HepG2 (cell line): Measurements from ENCODE around the gene TBC1D12. TPM values are rescaled to one million over a fixed set of nuclear protein-coding genes. Genes with fewer than 3 reads are reported as not detected.

Source experiments
- ADNP ChIP-seq: sonication (generic); formaldehyde crosslinking; IDR thresholded peaks from 2 replicates; pipeline ENCODE4 v1.4.0; 2020; ENCODE audit warnings: missing genetic modification reagents
- ATM ChIP-seq: fragments of 450-650 bp; IDR thresholded peaks from 2 replicates; pipeline ENCODE4 v1.7.1; 2017; ENCODE audit warnings: mild to moderate bottlenecking, borderline replicate concordance
- CC2D1A ChIP-seq: sonication (generic); formaldehyde crosslinking; IDR thresholded peaks from 2 replicates; pipeline ENCODE4 v1.8.1; 2023; ENCODE audit warnings: mild to moderate bottlenecking, missing genetic modification reagents
- DPF2 ChIP-seq: sonication (generic); formaldehyde crosslinking; IDR thresholded peaks from 2 replicates; pipeline ENCODE4 v1.4.0; 2020; ENCODE audit warnings: mild to moderate bottlenecking, low read depth, missing genetic modification reagents, borderline replicate concordance
- EEA1 ChIP-seq: sonication (generic); formaldehyde crosslinking; IDR thresholded peaks from 2 replicates; pipeline ENCODE4 v1.5.1; 2020; ENCODE audit warnings: mild to moderate bottlenecking, missing genetic modification reagents, borderline replicate concordance
- GLI4 ChIP-seq: sonication (generic); formaldehyde crosslinking; IDR thresholded peaks from 2 replicates; pipeline ENCODE4 v1.5.1; 2020; ENCODE audit warnings: missing genetic modification reagents, mild to moderate bottlenecking, moderate library complexity, borderline replicate concordance
- KAT7 ChIP-seq: IDR thresholded peaks from 2 replicates; pipeline ENCODE4 v1.6.1; 2018; ENCODE audit warnings: borderline replicate concordance, missing compliant biosample characterization
- KLF6 ChIP-seq: IDR thresholded peaks from 2 replicates; pipeline ENCODE4 v1.8.0; 2016; ENCODE audit warnings: missing biosample characterization, missing genetic modification reagents
- MAFK ChIP-seq, 2 experiments: IDR thresholded peaks in 1 of 2; conservative IDR thresholded peaks in 1 of 2; 2 replicates each; pipeline ENCODE4 v1.6.1; 2011; ENCODE audit warnings: improper control_type of control experiment in 2 of 2, low read length in 2 of 2
- PHF8 ChIP-seq: sonication (generic); formaldehyde crosslinking; IDR thresholded peaks from 2 replicates; pipeline ENCODE4 v1.5.0; 2020; ENCODE audit warnings: missing genetic modification reagents
- PITX1 ChIP-seq: sonication (generic); formaldehyde crosslinking; IDR thresholded peaks from 2 replicates; pipeline ENCODE4 v1.5.1; 2020; ENCODE audit warnings: mild to moderate bottlenecking, missing genetic modification reagents
- PRPF4 ChIP-seq: fragments of 200-400 bp; formaldehyde crosslinking; IDR thresholded peaks from 2 replicates; pipeline ENCODE4 v1.6.1; 2016; ENCODE audit warnings: low read length, low read depth; ENCODE audit not compliant: poor library complexity, severe bottlenecking
- YEATS4 ChIP-seq: sonication (generic); formaldehyde crosslinking; IDR thresholded peaks from 2 replicates; pipeline ENCODE4 v1.4.0; 2020; ENCODE audit warnings: missing genetic modification reagents, borderline replicate concordance
- ZNF12 ChIP-seq: sonication (generic); formaldehyde crosslinking; IDR thresholded peaks from 2 replicates; pipeline ENCODE4 v1.5.0; 2020; ENCODE audit warnings: missing genetic modification reagents
- ZNF343 ChIP-seq: sonication (generic); formaldehyde crosslinking; IDR thresholded peaks from 2 replicates; pipeline ENCODE4 v1.4.0; 2020; ENCODE audit warnings: mild to moderate bottlenecking, missing genetic modification reagents
- ZNF546 ChIP-seq: sonication (generic); formaldehyde crosslinking; conservative IDR thresholded peaks from 2 replicates; pipeline ENCODE4 v1.8.1; 2023; ENCODE audit warnings: mild to moderate bottlenecking, missing genetic modification reagents
- ZNF777 ChIP-seq: sonication (generic); formaldehyde crosslinking; IDR thresholded peaks from 2 replicates; pipeline ENCODE4 v1.4.0; 2020; ENCODE audit warnings: missing genetic modification reagents
- ZNF782 ChIP-seq: sonication (generic); formaldehyde crosslinking; IDR thresholded peaks from 2 replicates; pipeline ENCODE4 v1.4.0; 2020; ENCODE audit warnings: missing genetic modification reagents, mild to moderate bottlenecking, borderline replicate concordance
- ZNF83 ChIP-seq: sonication (generic); formaldehyde crosslinking; IDR thresholded peaks from 2 replicates; pipeline ENCODE4 v1.4.0; 2020; ENCODE audit warnings: missing genetic modification reagents, mild to moderate bottlenecking, borderline replicate concordance
- ZSCAN29 ChIP-seq: sonication (generic); formaldehyde crosslinking; conservative IDR thresholded peaks from 2 replicates; pipeline ENCODE4 v1.4.0; 2020; ENCODE audit warnings: mild to moderate bottlenecking, missing genetic modification reagents
- polyA plus RNA-seq, 8 experiments: library from polyadenylated mRNA; depleted of rRNA in 3 of 8; stranded (reverse) in 7 of 8; unstranded in 1 of 8; fragments of >200 nt; fragmentation: Illumina TruSeq in 4 of 8; extraction: Trizol in 4 of 8; gene quantifications; 2 replicates each; pipeline versions ENCODE4 v1.2.1 to v1.2.3, GENCODE V29; 2011 to 2016; ENCODE audit warnings: low read depth in 4 of 8, missing spikeins in 1 of 8, mixed read lengths in 1 of 8; ENCODE audit not compliant: insufficient read depth in 1 of 8
- total RNA-seq, 5 experiments: library from RNA; depleted of rRNA; stranded (reverse); fragments of >200 nt; fragmentation: Illumina TruSeq; extraction: Trizol; gene quantifications; 2 replicates each; pipeline ENCODE4 v1.2.3, GENCODE V29; 2016; ENCODE audit warnings: low read depth in 1 of 5
- TF ChIP-seq, protein P1 (sequence below): sonication (generic); formaldehyde crosslinking; IDR thresholded peaks from 2 replicates; pipeline ENCODE4 v1.5.0; 2020; ENCODE audit warnings: mild to moderate bottlenecking, missing genetic modification reagents, moderate library complexity
- TF ChIP-seq, protein P2 (sequence below): sonication (generic); formaldehyde crosslinking; IDR thresholded peaks from 2 replicates; pipeline ENCODE4 v1.8.1; 2023; ENCODE audit warnings: missing genetic modification reagents, mild to moderate bottlenecking, borderline replicate concordance
- TF ChIP-seq, protein P3 (sequence below): sonication (generic); formaldehyde crosslinking; IDR thresholded peaks from 2 replicates; pipeline ENCODE4 v1.5.0; 2020; ENCODE audit warnings: mild to moderate bottlenecking, low read depth, missing genetic modification reagents, borderline replicate concordance
- TF ChIP-seq, protein P4 (sequence below): sonication (generic); formaldehyde crosslinking; IDR thresholded peaks from 2 replicates; pipeline ENCODE4 v1.9.0; 2021; ENCODE audit warnings: missing genetic modification reagents, borderline replicate concordance
- TF ChIP-seq, protein P5 (sequence below): IDR thresholded peaks from 2 replicates; pipeline ENCODE4 v1.6.1; 2016; ENCODE audit warnings: missing biosample characterization, missing genetic modification reagents, low read depth

The TBC1D12 gene
- total and polyA plus RNA-seq, 2 of the 13 experiments (the other 11 are each of a cell fraction or from before 2014, with no cell fraction given), result 5.7 to 6.2 TPM

DNA sequence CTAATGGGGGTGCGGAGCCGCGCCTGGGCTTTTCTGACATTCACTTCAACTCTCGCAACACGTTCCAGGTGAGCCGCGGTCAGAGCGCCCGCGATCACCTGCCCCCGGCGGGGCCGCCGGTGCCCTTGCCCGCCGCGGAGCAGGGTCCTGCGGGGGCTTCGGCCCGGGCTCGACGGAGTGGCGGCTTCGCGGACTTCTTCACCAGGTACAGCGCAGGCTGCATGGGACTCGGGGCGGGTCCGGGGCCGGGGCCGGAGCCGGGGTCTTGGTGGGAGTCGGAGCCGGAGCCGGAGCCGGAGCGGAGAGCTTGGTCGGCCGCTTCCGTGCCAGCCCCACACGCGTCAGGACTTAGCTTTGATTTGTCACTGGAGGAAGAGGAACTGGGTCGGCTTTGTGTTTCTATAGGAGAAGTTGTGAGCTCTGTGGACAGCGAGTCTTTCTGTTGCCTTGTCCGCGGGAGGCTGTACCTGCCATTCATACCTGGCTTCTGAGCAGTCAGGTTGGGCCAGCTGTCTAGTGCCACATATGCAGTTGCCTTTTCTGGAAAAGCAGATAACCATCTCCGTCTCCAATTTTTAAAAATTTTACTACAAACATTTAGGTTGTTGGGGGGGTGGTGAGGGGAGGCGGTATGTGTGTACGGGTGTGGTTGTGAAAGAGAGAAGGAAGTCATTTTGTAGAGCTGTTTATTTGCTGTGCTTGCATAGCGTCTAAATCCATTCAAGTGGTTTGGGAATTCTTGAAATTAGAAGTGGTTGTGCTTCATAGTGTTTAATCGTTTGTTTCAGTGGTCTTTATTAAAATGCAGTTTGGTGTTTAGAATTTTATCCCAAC is 1.3 kb downstream of the TBC1D12 start (continued):
- TF ChIP-seq, protein P1, sequence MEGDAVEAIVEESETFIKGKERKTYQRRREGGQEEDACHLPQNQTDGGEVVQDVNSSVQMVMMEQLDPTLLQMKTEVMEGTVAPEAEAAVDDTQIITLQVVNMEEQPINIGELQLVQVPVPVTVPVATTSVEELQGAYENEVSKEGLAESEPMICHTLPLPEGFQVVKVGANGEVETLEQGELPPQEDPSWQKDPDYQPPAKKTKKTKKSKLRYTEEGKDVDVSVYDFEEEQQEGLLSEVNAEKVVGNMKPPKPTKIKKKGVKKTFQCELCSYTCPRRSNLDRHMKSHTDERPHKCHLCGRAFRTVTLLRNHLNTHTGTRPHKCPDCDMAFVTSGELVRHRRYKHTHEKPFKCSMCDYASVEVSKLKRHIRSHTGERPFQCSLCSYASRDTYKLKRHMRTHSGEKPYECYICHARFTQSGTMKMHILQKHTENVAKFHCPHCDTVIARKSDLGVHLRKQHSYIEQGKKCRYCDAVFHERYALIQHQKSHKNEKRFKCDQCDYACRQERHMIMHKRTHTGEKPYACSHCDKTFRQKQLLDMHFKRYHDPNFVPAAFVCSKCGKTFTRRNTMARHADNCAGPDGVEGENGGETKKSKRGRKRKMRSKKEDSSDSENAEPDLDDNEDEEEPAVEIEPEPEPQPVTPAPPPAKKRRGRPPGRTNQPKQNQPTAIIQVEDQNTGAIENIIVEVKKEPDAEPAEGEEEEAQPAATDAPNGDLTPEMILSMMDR (CRISPR knock-in tag), result 0 out of 2 replicates have a peak, but pooled peaks have one; percentile 6
- no peak for TF ChIP-seq ATM
- no peak for TF ChIP-seq GLI4 (CRISPR knock-in tag)
- TF ChIP-seq PHF8 (CRISPR knock-in tag), result no peak
- 0 out of 2 replicates have a peak, but pooled peaks have one; percentile 13 for TF ChIP-seq ZNF782
- TF ChIP-seq ZNF546 (CRISPR knock-in tag), result no peak
- TF ChIP-seq, protein P2, sequence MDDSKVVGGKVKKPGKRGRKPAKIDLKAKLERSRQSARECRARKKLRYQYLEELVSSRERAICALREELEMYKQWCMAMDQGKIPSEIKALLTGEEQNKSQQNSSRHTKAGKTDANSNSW (CRISPR knock-in tag), result no peak
- TF ChIP-seq DPF2 (CRISPR knock-in tag), result no peak
- TF ChIP-seq MAFK (conservative IDR thresholded peaks at IDR 0.05 in 1 of 2, IDR thresholded peaks at IDR 0.05 in 1 of 2; ENCODE audit: low read length in 2 of 2), result 0 out of 4 replicates have a peak, but pooled peaks have one; percentile 12 to 14
- TF ChIP-seq PITX1 (CRISPR knock-in tag), result no peak
- TF ChIP-seq PRPF4, result no peak
- TF ChIP-seq ZNF343 (CRISPR knock-in tag), result no peak
- TF ChIP-seq, protein P3, sequence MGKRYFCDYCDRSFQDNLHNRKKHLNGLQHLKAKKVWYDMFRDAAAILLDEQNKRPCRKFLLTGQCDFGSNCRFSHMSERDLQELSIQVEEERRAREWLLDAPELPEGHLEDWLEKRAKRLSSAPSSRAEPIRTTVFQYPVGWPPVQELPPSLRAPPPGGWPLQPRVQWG (CRISPR knock-in tag), result no peak
- TF ChIP-seq, protein P4, sequence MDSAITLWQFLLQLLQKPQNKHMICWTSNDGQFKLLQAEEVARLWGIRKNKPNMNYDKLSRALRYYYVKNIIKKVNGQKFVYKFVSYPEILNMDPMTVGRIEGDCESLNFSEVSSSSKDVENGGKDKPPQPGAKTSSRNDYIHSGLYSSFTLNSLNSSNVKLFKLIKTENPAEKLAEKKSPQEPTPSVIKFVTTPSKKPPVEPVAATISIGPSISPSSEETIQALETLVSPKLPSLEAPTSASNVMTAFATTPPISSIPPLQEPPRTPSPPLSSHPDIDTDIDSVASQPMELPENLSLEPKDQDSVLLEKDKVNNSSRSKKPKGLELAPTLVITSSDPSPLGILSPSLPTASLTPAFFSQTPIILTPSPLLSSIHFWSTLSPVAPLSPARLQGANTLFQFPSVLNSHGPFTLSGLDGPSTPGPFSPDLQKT, result no peak
- TF ChIP-seq KAT7 (CRISPR knock-in tag), result peak; percentile 10; the same call in 1 of the 2 replicates
- TF ChIP-seq, protein P5, sequence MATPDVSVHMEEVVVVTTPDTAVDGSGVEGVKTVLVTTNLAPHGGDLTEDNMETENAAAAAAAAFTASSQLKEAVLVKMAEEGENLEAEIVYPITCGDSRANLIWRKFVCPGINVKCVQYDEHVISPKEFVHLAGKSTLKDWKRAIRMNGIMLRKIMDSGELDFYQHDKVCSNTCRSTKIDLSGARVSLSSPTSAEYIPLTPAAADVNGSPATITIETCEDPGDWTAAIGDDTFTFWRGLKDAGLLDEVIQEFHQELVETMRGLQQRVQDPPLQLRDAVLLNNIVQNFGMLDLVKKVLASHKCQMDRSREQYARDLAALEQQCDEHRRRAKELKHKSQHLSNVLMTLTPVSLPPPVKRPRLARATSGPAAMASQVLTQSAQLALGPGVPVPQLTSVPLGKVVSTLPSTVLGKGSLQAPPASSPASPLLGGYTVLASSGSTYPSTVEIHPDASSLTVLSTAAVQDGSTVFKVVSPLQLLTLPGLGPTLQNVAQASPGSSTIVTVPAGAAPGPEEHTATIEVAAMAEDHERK (CRISPR knock-in tag), result no peak
- TF ChIP-seq YEATS4 (CRISPR knock-in tag), result no peak
- TF ChIP-seq ZNF12 (CRISPR knock-in tag), result no peak
- no peak for TF ChIP-seq KLF6 (CRISPR knock-in tag)
- TF ChIP-seq CC2D1A, result no peak
- TF ChIP-seq ZSCAN29 (CRISPR knock-in tag), result no peak
- TF ChIP-seq ZNF83 (CRISPR knock-in tag), result no peak
- peak; percentile 0; the same call in 1 of the 2 replicates for TF ChIP-seq ZNF777 (CRISPR knock-in tag)
- no peak for TF ChIP-seq ADNP (CRISPR knock-in tag)
- TF ChIP-seq EEA1 (CRISPR knock-in tag), result 0 out of 2 replicates have a peak, but pooled peaks have one; percentile 41
